ENCODE results near the gene FIG4. TPM values are rescaled to one million over a fixed set of nuclear protein-coding genes. Genes with fewer than 3 reads are reported as not detected.
"Not testable (repeated sequence)": the region's sequence is repeated elsewhere in the genome, so short reads cannot be mapped to it uniquely, and the experiment has no call there.

Gene FIG4
- total RNA-seq, 1 donor from 2014 or later, result 15.3 TPM

- DNase-seq, result no peak
Measured at GRCh38 chr6:109760208-109760607, 69.1 kb downstream of the FIG4 start.

GRCh38 chr6:109762166-109762565, 71.1 kb downstream of the FIG4 start:
- DNase-seq, result no peak

- DNase-seq, result no peak
Measured at GRCh38 chr6:109762769-109763441, 71.8 kb downstream of the FIG4 start.

GRCh38 chr6:109766167-109766566, 75.1 kb downstream of the FIG4 start:
- DNase-seq, result no peak

GRCh38 chr6:109767961-109768360, 76.9 kb downstream of the FIG4 start:
- no peak for DNase-seq

- DNase-seq, result no peak
Measured at GRCh38 chr6:109768485-109768884, 77.4 kb downstream of the FIG4 start.

GRCh38 chr6:109769213-109769612, 78.1 kb downstream of the FIG4 start:
- DNase-seq, result no peak

- DNase-seq, result no peak
Measured at GRCh38 chr6:109770047-109770446, 79.0 kb downstream of the FIG4 start.

- DNase-seq, result no peak
Measured at GRCh38 chr6:109770779-109771178, 79.7 kb downstream of the FIG4 start.

GRCh38 chr6:109771939-109772755, 81.1 kb downstream of the FIG4 start:
- DNase-seq, result not testable (repeated sequence)

- DNase-seq, result no peak
Measured at GRCh38 chr6:109772883-109773431, 81.9 kb downstream of the FIG4 start.

GRCh38 chr6:109781001-109781400, 89.9 kb downstream of the FIG4 start:
- no peak for DNase-seq

- no peak for DNase-seq
Measured at GRCh38 chr6:109782491-109782999, 91.4 kb downstream of the FIG4 start.

- DNase-seq, result no peak
Measured at GRCh38 chr6:109783250-109783986, 92.3 kb downstream of the FIG4 start.

GRCh38 chr6:109787312-109787711, 96.2 kb downstream of the FIG4 start:
- DNase-seq, result no peak

GRCh38 chr6:109788687-109789086, 97.6 kb downstream of the FIG4 start:
- DNase-seq, result no peak

- DNase-seq, result no peak
Measured at GRCh38 chr6:109790131-109790530, 99.0 kb downstream of the FIG4 start.

GRCh38 chr6:109791301-109791700, 100.2 kb downstream of the FIG4 start:
- no peak for DNase-seq

GRCh38 chr6:109793021-109793420, 101.9 kb downstream of the FIG4 start:
- DNase-seq, result no peak

GRCh38 chr6:109793792-109794191, 102.7 kb downstream of the FIG4 start:
- DNase-seq, result peak; percentile 38

GRCh38 chr6:109794201-109794923, 103.3 kb downstream of the FIG4 start:
- no peak for DNase-seq
